CMK (cell line): ENCODE results near the gene PFDN2.
"Not testable (repeated sequence)": the region's sequence is repeated elsewhere in the genome, so short reads cannot be mapped to it uniquely, and the experiment has no call there.

ENCODE experiments used
- DNase-seq: peaks from one replicate; pipeline ENCODE4 v3.0.0-alpha.2; 2010; ENCODE audit warnings: low read depth

The PFDN2 gene

DNA sequence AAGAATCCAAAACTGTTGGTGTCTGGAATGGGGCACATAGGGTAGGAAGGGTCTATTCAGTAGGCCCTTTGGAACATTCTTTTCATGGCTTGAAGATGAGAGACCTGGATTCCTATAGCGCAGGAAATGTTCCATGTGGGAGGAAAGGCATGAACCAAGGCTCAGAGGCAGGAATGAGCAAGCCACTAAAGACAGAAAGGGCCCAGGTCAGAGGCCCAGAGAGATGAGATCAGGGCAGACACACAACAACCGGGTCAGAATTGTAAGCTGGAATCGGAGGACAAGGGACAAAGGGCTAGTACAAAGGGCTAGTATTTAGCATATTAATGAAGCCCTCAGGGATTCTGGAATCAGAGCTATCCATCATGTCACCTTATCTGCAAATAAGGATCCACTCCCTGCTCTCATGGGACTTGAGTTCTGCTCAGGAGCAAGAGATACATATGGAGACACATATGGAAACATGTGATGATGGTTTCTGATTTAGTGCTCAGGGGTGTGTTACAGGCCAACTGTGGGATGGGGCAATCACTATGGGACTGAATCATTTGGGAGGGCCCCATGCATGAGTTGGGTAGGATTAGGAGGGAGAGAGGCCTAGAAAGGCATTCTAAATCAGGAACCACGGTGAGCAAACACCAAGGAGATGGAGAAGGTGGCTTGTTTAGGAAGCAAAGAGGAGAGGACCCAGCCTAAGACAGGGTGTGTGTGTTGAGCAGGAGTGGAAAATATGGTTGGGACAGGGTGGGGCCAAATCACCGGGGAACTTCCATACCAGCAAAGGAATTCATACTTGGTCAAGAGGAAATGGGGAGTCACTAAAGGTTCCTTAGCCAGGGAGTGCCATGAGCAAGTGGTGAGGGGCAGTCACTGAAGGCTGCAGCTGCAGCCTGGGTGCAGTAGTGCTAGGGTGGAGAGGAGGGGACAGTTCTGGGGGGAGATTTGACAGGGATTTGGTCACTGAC, 37.1 kb downstream of the PFDN2 start:
- DNase-seq, result no peak

DNA sequence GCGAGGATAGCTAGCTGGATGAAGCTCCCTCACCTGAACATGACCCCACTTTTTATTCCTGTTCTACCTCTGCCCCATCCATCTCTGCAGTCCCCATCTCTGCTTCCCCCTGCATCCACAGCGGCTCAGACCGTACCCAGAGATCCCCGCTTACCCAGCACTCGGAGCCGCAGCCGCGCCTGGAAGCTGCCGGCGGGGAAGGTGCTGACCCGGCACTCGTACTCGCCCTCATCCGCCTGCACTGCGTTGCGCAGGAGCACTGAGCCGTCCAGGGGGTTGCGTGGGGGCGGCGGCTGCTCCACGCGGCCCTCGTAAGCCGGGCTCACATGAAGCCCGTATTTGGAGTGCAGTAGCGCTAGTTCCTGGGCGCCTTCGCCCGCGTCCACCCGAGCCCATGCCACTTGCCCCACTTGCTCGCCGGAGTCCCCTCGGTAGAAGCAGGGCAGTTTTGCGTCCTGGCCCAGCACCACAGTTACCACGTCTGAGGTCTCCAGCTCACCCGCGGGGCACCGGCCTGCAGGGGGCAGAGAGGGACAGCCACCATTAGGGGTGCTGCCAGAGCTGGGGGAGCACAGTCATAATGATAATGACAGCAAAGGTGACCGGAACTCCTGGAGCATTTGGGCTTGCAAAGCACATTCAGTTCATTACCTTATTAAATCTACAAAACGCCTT, 38.3 kb downstream of the PFDN2 start:
- no peak for DNase-seq

DNA sequence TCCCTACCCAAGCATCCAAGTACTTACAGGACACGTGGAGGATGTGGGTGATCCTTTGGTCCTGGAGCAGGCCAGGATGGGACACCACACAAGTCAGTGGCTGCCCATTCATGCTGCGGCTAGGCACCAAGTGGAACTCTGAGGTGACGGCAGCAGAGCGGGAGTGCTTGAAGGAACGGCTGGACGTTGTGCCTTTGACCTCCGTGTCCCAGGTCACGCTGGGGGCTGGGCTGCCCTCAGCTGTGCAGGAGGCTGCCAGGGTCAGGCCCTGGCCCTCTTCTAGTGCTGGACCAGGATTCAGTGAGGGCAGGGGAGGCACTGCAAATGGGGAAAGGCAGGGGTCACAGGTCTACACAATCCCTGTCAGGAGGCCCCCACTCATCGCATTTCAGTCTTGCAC, 40.4 kb downstream of the PFDN2 start:
- DNase-seq, result no peak

DNA sequence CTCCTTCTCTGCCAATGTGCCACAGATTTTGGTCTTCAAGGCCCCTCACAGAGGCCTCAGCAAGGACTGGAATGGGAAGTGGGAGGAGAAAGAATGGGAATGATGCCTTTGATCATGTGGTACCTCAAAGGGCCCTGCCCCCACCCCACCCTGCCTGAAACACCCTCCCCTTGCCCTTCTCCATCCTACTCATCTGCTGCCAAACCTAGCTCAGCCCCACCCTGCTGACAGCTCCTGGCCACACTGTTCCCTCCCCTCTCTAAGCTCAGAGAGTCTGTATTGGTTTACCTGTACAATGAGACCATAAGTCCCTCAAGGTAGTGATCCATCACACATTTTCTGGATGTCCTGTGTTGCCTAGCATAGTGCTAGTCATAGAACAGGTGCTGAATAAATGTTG, 41.4 kb downstream of the PFDN2 start:
- DNase-seq, result no peak

DNA sequence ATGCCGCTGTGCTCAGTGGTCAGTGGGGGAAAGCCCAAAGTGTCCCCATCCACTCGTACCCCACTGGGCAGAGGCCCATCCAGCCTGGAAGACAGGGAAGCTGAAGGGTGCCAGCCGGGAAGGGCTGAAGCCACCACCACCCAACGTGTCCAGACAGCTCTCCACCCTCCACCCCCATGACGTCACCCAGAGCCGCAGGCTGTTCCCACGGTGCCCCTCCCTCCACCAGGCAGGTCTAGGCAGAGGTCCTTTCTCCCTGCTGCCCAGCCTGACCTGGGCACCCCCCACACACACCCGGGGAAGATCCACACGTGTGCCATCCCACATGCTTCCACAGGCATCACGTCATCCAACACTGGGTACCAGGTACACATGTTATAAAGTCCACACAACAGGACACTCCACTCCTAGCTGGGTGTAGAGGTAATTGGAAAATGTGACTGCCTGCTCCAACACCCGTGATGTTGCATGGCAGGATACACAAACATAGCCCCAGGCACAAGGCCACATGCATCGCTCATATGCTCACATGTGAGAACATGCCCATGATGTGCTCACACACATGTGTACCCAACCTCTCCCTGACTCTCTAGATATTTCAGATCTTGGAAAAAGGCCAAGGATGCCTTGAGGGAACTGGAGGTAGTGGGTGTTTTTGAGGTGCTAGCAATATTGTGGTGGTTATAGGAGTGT, 43.0 kb downstream of the PFDN2 start:
- no peak for DNase-seq

DNA sequence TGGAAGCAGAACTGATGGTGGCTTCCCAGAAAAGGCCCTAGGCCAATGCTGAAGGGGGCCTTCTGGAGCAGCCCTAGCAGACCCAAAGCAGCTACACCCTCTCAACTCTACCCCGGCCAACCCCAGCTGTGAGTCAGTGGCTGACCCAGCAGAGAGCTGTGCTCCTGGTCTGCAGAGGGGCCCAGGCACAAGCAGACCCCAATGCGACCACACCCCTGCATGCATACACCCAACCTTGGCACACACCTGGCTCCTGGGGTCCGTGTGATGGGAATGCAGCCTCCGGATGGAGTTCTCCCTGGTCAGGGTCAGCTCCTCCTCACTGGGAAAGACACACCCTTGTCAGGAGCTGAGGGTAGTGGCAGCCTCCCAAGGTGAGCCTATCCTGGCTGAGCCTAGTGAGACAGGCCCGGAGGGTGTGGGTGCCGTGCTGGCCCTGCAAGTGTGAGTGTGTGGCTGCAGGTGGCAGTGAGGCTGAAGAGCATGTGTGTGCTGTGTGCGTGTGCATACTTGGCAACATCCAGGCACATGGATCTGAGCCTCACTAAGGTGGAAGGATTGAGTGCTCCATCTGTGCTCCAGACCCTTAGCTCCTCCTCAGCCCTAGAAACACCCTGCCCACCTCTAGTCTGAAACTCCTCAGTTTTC, 44.2 kb downstream of the PFDN2 start:
- DNase-seq, result no peak

DNA sequence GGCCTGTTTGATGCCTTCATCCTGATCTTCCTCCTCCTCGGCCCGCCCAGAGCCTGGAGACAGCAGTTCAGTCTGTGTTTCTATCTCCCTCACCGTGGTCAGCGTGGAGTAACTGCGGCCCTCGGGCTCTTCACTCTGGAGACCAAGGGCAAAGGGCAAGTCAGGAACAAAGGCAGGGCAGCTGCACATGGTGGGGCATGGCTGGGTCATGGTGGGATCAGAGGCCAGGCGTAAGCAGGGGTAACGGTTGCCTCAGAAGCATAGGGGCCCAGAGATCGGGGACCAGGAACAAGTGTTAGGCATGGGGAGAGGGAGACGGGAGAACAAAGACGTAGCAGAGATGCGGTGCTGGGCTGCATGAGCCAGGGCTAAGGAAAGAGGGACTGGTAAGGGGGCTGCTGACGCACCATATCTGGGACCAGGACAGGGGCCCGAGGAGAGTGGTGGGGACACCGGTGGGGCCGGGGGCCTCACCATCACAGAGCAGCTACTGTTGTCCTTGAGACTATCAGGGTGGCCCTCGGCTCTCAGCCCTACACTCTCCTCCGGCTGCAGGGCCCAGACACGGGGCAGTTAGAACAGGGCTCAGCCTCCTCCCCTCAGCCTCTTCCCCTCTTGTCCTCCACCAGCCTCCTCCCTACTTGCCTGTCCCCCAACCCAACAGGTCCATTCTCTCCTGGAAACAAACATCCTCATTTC, 44.9 kb downstream of the PFDN2 start:
- no peak for DNase-seq

DNA sequence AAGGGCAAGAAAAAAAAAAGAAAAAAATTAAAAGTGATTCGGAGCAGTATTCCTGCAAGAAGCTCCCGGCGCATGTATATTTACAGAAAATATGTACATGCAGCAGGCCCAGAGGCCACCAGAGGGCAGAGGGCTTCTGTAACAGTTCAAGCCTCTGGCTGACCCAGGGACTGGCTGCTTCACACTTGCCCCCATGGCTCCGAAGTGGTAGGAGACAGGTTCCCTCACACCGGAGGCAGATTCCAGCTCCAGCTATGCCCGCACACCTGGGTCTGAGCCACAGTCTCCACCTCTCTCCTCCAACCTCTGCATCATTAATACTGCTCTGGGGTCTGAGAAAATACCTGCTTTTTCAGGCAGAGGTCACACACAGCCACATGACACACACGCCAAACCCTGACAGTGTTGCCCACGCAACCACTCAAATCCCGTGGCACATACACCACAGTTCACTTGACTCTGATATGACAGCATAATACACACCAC, 45.9 kb downstream of the PFDN2 start:
- peak; percentile 40 for DNase-seq

DNA sequence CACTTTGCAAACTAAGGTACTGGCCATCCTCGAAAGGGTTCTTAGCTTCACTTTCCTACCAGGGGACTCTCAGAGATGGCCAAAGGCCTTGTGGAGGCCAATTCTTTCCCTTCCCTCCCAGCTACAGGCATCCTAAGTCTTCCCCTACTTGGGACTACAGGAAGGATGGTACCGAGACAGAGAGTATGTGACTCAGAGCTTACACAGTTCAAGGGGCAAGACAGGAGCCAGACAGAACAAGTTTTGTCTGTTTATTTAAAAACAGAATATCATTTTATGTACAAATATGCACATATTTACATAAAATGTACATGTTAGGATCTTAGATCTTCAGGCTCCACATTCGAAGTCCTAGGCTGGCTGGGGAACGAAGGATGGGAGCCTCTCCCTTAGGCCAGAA, 47.1 kb downstream of the PFDN2 start:
- DNase-seq, result no peak

DNA sequence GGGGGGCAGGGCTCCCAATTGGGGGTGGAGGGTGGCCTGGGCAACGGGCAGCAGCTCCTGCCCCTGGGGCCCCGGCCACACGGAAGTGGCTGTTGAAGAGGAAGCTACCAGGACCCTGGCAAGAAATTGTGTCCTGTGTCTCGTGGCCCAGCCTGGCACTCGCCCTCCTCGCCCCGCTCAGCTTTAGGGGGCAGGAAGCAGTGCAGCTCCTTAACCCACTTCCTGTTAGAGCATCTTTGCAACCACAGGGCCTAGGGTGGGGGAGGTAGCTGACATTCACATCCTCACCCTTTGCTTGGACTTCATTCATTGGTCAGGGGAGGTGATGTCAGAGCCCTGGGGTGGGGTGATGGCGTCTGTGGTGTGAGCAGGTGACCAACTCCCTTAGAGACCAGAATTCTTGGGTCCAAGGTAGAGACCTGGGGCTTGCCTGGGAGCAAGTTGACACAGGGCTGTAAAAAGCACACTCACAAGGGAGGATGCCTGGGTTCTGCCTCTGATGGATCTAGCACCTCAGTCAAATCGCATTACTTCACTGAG, 48.0 kb downstream of the PFDN2 start, which contains the start of gene ARHGAP30:
Gene ARHGAP30, minus strand, starts transcription at position 161 of the 540 bp plus-strand sequence. CDS start 267 bp downstream, outside the sequence.
- DNase-seq, result peak; percentile 98

DNA sequence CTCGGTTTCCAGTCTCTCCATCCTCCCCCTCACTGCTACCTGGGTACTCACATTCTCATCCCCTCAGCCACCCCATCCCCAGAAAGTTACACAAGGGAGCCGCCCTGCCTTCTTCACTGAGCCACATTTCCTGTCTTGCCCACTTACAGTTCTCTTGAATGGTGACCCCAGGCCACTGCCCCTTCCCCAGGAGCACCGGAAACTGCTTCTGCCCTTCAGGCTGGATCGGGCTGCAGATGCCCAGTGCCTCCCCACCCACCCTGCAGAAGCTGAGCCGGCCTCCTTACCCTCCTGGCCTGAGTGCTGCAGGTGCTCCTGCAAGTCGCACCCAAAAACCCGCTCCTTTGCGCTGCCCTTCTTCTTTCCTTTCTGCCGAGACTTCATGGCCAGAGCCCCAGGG, 48.6 kb downstream of the PFDN2 start:
- DNase-seq, result no peak

DNA sequence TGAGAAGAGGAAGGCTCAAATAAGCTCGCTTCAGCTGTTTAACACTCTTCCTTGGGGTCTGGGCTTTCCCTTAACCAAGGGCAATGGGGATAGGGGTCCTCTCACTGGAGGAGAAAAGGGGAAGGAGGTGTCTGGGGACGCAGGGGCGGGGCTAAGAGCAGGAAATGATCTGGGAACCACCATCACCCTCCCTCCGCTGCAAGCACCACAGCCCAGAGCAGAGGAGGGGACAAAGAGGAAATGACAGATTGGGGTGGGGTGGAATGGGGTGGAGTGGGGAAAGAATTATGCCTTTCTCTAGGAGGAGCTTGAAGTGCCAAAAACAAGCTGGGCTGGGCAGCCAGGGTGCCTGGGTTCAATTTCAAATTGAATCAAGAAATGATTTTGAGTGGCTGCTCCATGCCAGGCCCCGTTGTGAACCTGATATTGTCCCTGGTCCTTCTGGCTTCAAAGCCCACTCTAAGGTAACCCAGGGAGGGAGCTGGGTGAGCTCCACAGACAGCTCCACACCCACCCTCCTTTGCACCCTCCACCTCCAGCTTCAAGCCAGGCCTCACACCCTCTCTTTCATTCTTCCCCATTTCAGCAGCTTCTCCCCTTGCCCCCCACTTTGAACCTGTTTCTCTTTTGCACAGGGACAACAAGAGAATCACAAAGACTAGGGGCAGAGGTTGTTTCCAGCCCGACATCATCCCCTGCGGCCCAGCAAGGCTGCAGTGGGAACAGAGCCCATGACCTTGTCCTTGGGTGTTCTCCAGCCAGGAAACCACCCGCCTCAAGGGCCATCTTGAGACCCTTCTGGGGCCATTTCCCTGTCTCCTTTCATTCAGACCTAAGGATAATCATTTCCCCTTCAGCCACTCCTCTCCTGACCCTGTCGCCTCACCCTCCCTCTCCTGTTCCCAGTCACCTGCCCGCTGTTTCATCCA, 49.3 kb downstream of the PFDN2 start:
- peak; percentile 72 for DNase-seq

DNA sequence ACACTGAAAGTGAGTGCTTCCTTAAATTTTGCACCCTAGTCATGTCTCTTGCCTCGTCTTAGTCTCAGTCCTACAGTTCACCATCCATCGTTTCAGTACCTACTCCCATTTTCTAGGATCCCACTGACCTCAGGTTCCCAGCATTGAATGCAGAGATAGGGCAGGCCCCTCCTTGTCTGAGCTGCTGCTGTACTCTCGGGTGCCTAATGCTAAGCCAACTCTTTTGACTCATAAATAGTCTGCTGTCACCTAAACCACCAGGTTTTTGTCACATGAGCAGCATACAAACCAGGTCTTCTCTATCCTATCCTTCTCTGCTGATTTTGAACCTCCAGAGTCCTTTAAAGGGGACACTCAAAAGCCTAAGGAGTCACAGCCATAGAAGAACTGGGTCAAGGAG, 51.1 kb downstream of the PFDN2 start:
- no peak for DNase-seq

DNA sequence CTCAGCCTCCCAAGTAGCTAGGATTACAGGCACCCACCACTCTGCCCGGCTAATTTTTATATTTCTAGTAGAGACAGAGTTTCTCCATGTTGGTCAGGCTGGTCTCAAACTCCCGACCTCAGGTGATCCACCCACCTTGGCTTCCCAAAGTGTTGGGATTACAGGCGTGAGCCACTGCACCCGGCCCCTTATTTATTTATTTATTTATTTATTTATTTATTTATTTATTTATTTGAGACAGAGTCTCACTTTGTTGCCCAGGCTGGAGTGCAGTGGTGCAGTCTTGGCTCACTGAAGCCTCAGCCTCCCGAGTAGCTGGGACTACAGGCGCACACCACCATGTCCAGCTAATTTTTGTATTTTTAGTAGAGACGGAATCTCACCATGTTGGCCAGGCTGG, 52.2 kb downstream of the PFDN2 start:
- not testable (repeated sequence) for DNase-seq

DNA sequence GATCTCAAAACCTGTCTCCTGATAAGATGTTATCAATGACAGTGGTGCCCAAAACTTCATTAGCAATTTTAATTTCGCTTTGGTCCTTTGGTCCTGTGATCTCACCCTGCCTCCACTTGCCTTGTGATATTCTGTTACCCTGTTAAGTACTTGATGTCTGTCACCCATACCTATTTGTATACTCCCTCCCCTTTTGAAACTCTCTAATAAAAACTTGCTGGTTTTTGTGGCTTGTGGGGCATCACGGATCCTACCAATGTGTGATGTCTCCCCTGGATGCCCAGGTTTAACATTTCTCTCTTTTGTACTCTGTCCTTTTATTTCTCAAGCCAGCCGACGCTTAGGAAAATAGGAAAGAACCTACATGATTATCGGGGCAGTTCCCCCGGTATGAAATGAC, 53.9 kb downstream of the PFDN2 start:
- not testable (repeated sequence) for DNase-seq

DNA sequence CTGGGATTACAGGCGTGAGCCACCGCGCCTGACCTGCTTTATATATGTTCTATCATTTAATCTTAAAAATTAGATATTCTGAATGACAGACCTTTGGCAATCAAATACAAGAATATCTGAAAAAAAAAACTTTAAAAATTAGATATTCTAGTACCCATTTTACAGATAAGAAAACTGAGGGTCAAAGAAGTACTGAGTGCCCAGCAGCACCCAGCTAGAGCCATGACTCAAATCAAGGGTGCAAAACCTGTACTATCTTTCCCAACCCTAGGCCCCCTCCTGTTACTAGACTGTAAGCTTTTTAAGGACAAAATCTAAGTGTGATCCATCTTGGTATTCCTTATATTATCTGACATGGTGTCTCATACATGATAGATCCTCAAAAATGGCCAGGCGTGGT, 56.4 kb downstream of the PFDN2 start:
- DNase-seq, result no peak

DNA sequence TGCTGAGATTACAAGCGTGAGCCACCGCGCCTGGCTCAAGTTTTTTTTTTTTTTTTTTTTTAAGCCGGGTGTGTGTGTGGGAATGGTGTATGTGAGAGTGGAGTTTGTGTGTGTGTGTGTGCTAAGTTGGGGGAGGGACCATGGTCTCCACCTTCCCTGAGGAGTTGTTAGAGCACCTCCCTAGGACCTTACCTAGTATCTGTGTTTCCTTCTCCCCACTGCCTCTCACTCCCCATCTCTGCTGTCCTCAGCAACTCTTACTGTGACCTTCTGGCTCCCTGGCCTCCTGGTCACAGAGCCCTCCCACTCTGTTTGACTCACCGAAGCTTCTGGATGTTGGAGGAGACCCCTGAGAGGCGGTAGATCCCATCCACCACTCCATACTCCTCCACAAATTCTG, 58.5 kb downstream of the PFDN2 start:
- DNase-seq, result no peak

DNA sequence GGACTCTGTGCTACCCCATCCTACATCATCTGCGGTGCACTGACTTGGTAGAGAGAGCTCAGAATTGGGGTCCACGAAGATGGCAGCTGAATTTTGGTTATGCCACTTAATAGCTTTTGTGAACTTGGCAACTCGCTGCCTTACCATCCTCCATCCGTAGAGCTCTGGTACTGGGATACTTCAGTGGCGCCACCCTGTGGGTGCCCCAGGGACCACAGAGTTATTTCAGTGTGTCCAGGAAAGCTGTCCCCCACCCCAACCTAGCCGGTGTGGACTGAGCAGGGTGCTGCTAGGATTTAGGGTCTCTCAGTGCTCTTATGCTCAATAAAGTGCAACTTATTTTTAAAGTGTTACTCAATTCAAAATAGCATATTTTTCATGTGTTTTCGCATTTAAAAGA, 63.0 kb downstream of the PFDN2 start:
- no peak for DNase-seq

DNA sequence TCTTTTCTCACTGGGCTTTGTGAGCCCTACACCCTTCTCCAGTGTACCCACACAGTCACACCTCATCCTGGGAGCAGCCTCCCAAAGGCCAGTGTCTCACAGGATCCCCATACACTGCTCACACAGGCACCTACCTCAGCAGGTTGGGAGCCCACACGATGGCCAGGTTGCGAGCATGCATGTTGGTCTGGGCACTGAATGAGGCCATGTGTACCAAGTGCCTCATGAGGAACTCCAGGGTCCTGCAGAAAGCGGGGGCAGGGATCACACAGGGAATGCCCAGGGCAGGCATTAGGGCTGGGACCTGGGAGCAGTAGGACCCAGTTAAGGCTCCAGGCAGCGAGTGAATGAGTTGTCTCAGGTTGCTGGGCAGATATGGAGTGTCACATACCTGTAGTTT, 63.6 kb downstream of the PFDN2 start:
- DNase-seq, result no peak

DNA sequence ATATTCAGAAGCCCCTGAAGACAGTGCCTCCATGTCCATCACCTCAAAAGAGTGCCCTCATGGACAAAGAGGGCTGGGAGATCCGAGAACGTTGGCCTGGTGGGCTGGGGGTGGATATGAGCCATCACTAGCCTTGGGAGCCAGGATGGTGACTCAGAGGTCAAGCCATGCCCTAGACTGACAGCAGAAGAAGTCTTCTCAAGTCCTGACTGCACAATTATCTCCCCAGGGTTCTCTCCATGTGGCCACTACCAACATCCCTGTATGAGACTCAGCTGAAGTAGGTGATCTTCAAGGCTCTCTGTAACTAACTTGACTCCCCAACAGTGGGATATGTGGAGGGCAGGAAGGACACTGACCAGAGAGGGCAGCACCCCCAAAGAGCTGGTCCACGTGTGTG, 64.9 kb downstream of the PFDN2 start:
- DNase-seq, result no peak
